ENCODE results near the gene ZNF511. TPM values are rescaled to one million over a fixed set of nuclear protein-coding genes. Genes with fewer than 3 reads are reported as not detected.

The ZNF511 gene
- total and polyA plus RNA-seq, 9 of the 15 experiments (the other 6 are each of a cell fraction or from before 2014, with no cell fraction given) = 0.61 to 69.3 (median 40.1) TPM

- TF ChIP-seq ZBTB43 (CRISPR knock-in tag; IDR thresholded peaks at IDR 0.05) = no peak
- TF ChIP-seq MNT (conservative IDR thresholded peaks at IDR 0.05) = peak; percentile 21 to 49; a peak in 2 of 4 replicates
- TF ChIP-seq ERF (CRISPR knock-in tag; IDR thresholded peaks at IDR 0.05) = no peak
- TF ChIP-seq TCF15 (CRISPR knock-in tag; IDR thresholded peaks at IDR 0.05) = no peak
- TF ChIP-seq HMGXB4 (CRISPR knock-in tag; IDR thresholded peaks at IDR 0.05) = no peak
- TF ChIP-seq NFE2 (IDR thresholded peaks at IDR 0.05; ENCODE audit: low read depth) = no peak
- TF ChIP-seq ZC3H4 (CRISPR knock-in tag; IDR thresholded peaks at IDR 0.05; ENCODE audit: borderline replicate concordance) = no peak
- no peak for TF ChIP-seq ZNF146 (CRISPR knock-in tag; IDR thresholded peaks at IDR 0.05; ENCODE audit: unreplicated experiment)
- no peak for TF ChIP-seq CHAMP1 (IDR thresholded peaks at IDR 0.05)
- TF ChIP-seq ETV1 (tag; conservative IDR thresholded peaks at IDR 0.05; ENCODE audit: low read depth) = no peak
- TF ChIP-seq E2F6 (IDR thresholded peaks at IDR 0.05; ENCODE audit: borderline replicate concordance in 1 of 2, extremely low read depth in 1 of 2, insufficient read depth in 1 of 2, insufficient read length in 1 of 2, low read depth in 1 of 2, low read length in 1 of 2, poor library complexity in 1 of 2, severe bottlenecking in 1 of 2) = peak; percentile 21 to 38
- TF ChIP-seq SRSF1 (IDR thresholded peaks at IDR 0.05; ENCODE audit: low read depth, low read length) = no peak
- TF ChIP-seq POU5F1 (IDR thresholded peaks at IDR 0.05; ENCODE audit: borderline replicate concordance, low read depth, low read length, partially characterized antibody) = no peak
- TF ChIP-seq RB1 (IDR thresholded peaks at IDR 0.05; ENCODE audit: low read depth) = peak; percentile 71; the same call in 1 of the 2 replicates
- TF ChIP-seq ETS2 (tag; IDR thresholded peaks at IDR 0.05; ENCODE audit: borderline replicate concordance, poor library complexity, severe bottlenecking) = no peak
- TF ChIP-seq NR0B1 (IDR thresholded peaks at IDR 0.05; ENCODE audit: partially characterized antibody) = no peak
Observed at GRCh38 chr10:133318494-133319127, 9.9 kb downstream of the ZNF511 start (continued).

Measured in K562 (cell line).